RKO (cell line): ENCODE data around the gene ZFAND6.
"Not testable (repeated sequence)": the region's sequence is repeated elsewhere in the genome, so short reads cannot be mapped to it uniquely, and the experiment has no call there.

Experiments
- DNase-seq: peaks from one replicate; pipeline ENCODE4 v3.0.0-alpha.2; 2016; ENCODE audit warnings: low spot score

The ZFAND6 gene

GRCh38 chr15:80099241-80099640, 39.8 kb downstream of the ZFAND6 start:
- no peak for DNase-seq

- not testable (repeated sequence) for DNase-seq
These were observed 40.2 kb downstream of the ZFAND6 start for GRCh38 chr15:80099662-80100061.

- DNase-seq = no peak
These were observed 40.8 kb downstream of the ZFAND6 start for GRCh38 chr15:80100247-80100646.

DNA sequence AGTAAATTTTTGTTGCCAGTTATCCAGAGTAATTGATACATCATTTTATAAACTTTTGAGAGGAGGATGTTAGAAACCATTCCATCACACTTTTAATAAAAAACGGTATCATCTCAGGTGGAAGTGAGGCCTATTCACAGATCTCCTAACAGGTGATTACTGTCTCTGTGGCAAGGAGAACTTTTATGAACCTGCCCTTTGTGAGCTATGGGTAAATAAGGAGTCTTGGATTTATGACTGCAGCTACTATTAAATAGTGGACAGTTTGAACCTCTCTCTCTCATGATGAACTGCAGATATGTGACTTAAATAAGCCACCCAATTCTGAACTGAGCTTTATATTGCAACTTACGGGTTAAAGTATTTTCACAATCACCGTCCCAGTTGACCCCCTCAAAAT, 45.7 kb downstream of the ZFAND6 start:
- DNase-seq = no peak

GRCh38 chr15:80105595-80105994, 46.1 kb downstream of the ZFAND6 start:
- DNase-seq = peak; percentile 38

DNA sequence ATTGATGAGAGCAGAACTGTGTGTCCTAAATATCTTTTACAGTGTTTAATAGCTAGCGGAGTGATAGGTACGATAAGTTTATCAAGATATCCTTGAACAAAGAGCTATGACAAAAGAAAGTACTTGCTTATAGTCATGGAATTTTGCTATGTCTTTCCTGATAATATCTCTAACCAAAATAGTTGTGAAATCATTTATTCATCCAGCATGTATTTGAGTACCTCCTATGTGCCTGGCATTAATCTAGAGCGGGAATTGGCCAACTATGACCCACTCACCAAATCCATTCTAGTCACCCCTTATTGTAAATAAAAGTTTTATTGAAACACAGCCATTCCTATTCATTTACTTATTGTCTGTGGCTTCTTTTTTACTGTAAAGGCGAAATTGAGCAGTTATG, 46.6 kb downstream of the ZFAND6 start:
- DNase-seq = no peak

DNA sequence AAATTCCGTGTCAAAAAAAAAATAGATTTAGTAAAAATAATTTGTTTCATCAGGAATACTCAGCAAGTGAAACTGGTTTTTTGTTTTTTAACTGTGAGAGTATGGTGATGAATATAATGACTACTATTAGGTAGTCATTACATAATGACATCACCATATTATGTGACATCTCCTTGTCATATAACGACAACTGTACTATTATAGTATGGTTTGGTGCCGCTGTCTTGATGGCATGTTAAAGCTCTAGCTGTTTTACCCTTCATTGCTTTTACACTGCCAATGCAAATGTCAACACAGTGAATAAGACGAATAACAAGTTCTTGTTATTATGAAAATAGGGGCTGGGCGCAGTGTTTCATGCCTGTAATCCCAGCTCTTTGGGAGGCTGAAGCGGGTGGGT, 47.7 kb downstream of the ZFAND6 start:
- no peak for DNase-seq

GRCh38 chr15:80107774-80108173, 48.3 kb downstream of the ZFAND6 start:
- no peak for DNase-seq

DNA sequence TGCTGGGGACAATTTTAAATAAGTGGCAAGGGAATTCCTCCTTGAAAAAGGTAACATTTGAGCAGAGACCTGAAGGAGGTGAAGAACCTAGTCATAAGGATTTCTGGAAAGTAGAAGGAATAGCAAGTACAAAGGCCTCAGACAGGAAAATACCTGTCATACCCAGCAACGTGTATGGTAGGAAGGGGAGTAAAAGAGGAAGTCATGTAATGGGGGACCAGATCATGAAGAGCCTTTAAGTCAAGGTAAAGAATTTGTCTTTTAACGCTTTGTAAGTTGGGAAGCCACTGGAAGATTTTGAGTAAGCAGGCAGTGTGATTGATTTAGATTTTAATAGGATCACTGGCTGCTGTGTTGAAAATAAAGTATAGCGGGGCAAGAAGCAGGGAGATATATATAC, 49.9 kb downstream of the ZFAND6 start:
- no peak for DNase-seq

- DNase-seq = no peak
These were observed 51.4 kb downstream of the ZFAND6 start for GRCh38 chr15:80110920-80111319.

- DNase-seq = no peak
These were observed 54.6 kb downstream of the ZFAND6 start for GRCh38 chr15:80114114-80114513.

DNA sequence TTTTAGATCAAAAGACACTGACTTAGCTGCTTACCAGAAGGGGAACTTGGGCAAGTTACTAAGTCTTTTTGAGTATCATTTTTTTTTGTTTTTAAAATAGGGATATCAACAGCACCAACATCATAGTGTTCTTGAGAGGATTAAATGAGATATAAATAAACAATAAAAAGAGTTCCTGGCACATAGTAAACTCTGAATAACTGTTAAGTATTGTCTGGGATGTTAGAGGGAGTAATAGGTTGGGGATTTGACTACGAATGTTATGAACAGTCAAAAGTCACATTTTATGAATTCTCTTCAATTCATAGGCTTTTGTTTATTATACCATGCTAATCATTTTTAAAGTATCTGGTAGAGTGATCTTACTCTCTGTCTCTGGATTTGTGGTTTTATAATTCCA, 55.5 kb downstream of the ZFAND6 start:
- no peak for DNase-seq

DNA sequence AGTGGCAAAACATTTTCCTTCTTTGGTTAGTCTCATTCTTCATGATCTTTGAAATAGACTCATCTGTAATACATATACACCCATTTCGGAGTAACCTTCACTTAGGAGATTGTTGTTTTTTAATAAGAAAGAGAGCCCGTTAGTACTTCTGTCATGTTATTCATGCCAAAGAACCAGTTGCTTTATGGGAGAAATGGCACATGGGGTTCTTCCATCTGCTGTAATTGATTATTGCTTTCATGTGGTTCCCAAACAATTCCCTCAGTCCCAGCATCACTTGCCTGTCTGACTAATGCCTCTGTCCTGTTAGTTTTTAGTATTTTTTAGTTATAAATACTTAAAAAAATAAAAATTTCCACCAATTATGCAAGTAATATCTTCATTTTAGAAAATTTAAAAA, 59.5 kb downstream of the ZFAND6 start:
- no peak for DNase-seq

GRCh38 chr15:80120636-80121035, 61.2 kb downstream of the ZFAND6 start:
- DNase-seq = no peak

DNA sequence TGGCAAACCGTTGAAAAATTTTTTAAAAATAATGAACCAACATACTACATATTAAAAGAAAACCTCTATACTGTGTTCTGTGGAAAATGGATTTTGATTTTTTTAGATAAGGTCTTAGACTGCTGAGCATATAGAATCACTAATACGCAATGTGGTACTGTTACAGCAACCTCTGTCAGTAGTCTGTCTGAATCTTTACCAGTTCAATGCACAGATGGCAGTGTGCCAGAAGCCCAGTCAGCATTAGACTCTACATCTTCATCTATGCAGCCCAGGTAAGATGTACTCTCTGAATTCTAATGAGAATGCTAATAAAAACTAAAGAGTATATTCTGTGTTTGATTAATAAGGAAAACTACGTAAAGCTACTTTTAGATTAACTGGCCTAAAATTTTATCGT, 62.1 kb downstream of the ZFAND6 start:
- no peak for DNase-seq

DNA sequence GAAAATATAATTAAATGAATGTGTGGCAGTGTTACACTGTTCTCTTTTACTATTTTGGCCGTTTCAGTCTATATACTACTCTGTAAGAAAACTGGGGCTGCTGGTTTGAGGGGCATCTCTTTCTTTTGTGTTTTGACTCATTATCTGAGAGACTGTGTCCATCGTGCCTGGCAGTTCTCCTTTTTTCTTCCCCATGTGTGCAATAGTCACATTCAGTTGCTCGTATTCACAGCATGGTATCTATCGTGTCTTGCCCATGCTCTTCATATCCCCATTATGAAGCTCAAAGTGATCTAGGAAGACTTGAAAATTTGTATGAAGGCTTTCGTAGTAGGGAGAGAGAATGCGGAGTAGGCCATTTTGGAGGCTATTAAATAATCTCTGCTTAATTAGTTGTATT, 63.6 kb downstream of the ZFAND6 start:
- DNase-seq = no peak

GRCh38 chr15:80127253-80127652, 67.8 kb downstream of the ZFAND6 start:
- not testable (repeated sequence) for DNase-seq

GRCh38 chr15:80127911-80128310, 68.4 kb downstream of the ZFAND6 start:
- no peak for DNase-seq

DNA sequence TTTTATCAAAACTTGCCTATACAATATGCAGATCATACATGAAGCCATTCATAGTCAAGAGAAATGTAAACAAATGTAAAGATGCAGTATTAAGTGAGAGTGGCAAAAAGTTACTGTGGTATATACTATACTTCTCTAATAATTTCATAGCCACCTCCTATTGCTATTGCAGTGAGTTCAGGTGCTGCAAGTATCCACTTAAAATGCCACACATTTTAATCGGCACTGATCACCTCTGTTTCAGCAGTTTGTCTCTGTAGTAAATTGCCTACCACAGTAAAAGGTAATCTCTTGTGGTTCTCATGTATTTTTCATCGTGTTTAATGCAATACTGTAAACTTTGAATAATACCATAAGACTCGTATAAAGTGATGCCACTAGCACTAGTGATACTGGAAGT, 72.9 kb downstream of the ZFAND6 start:
- DNase-seq = no peak

DNA sequence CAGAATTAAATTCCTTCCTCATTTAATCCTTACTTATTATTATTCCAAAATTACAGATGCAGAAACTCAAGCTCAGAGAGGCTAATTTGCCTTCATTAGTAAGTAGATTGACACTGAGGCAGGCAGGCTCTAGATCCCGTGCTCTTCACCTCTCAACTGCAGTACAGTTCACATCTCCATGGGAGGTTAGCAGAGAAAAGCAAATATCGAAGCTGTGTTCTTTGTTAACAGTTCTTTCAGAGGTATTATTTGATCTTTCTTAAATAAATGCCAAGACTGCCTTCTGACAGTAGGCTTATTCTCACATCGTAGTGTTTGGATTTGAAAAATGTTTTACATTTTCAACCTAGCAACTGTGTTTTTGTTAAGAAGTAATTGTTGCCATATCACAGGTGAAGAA, 77.4 kb downstream of the ZFAND6 start:
- no peak for DNase-seq

DNA sequence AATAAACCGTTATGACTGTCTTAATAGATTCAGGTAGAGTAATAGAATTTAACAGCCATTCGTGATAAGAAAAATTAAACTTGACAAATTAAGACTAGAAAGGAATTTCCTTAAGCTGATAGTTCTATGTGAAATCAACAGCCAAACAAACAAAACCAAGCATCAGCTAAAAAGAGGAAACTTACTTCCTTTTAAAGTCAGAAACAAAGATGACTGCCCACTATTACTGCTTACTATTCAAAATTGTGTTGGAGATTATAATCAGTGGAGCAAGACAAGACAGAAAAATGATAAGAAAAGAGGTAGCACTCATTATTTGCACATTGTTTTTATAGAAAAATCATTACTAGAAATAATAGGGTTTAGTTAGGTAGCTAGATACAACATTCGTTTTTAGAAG, 79.5 kb downstream of the ZFAND6 start:
- DNase-seq = no peak

DNA sequence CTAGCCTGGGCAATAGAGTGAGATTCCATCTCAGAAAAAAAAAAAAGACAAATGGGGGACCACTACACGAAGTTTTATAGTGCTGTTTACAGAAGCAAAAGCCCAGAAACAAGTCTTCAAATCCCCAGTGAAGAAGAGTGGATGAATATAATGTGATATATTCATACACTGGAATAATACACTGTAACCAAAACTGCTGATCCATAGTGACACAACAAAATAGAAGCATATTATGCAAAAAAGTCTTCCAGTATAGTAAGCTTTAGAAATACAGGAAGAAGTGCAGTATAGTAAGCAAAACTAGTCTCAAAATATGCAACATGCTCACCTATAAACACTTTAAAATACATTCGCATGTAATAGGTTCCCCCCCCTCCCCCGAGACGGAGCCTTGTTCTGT, 81.4 kb downstream of the ZFAND6 start:
- no peak for DNase-seq

DNA sequence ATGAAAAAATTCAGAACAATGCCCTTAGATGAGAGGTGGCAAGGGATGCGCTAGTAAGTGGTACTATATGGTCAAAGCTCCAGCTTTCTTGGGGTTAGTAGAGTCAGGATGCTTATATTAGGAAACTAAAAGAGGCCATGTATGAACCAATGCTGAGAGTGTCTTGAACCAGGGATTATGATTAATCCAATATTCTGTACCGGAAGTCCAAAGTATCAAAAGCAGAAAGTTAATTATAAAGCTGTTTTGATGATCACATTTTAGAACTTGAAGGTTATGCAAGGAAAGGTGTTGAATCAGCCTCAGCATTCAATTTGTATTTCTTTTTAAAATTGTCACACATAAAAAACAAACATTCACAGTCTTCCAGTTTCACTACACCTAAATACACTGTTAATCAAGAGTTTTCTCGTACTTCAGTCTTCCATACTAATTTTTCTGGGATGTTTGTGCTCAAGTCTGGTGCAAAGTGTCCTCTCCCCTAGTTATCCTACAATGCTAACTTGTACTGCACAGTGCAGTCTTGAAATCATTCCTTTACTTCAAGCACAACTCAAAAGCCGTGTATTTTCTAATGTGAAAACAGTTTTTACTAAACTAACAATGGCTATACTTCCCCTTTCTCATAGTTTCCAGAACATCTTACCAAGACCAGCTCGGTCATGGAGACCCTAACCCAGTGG, 82.6 kb downstream of the ZFAND6 start:
- no peak for DNase-seq

GRCh38 chr15:80142646-80143045, 83.2 kb downstream of the ZFAND6 start:
- DNase-seq = no peak

DNA sequence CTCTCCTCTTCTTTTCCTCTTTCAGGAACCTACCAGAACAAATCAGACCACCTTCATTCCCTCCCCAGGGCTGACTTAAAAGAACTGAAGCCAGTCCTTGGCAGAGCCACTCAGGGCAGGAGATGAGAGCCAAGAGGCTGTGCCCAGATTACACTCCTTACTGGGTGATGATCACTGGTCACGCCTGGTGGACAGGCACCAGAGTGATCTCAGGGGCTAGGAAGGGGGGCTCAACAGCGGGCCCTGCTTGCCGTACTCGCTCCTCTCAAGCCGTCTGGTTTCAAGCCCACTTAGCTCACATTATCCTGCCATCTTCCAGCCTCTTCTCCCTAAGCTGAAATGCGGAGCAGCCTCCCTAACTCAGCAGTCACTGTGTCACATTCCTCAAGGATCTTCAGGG, 91.7 kb downstream of the ZFAND6 start:
- no peak for DNase-seq
